ENCODE results near the gene HMG20A. TPM values are rescaled to one million over a fixed set of nuclear protein-coding genes. Genes with fewer than 3 reads are reported as not detected.

The HMG20A gene
- total RNA-seq, 3 donors from 2014 or later (not counting 1 experiment from before 2014, with no cell fraction given), result 48.4 to 71.0 (median 53.9) TPM

DNA sequence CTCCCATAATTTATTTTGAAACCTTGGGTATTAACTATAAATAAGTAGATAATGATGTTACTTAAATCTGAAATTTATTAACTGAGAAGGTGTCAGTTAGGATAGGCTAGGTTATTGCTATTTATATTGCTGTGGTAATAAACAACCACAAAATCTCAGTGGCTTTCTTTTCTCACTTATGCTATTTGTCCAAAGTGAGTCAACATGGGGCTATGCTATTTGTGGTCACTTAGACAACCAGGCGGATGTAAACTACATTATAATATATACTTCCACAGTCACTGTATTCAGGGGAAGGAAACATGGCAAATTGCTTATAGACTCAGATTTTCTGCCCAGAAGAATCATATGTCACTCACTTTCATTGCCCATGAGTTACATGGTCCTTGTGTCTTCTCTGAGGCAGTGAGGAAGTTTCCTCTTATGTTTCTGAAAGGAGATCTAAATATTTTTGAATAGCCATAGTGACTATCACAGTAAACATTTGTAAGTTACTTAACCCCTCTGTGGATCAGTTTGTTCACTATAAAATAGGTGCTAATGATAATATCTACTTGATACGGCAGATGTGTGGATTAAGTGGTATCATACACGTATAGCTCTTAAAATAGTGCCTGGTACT lies 19.8 kb downstream of the HMG20A start:
- 70% methylated on average over 2 of the region's 3 CpGs for WGBS (ENCODE audit: insufficient coverage)
- H3K36me3 Mint-ChIP-seq, result no peaks in the 10 kb centered on the region
- H3K4me1 Mint-ChIP-seq, result peaks cover 42 to 54% of the 10 kb centered on the region in 2 donors
- ATAC-seq (peak; percentile 49 to 89 (median 85)), DNase-seq (no peak)
- H3K4me3 Mint-ChIP-seq, result no peak overlapping the region
- no peaks in the 10 kb centered on the region for H3K27me3 ChIP-seq (ENCODE audit: control insufficient read depth, insufficient read depth, low read length)
- H3K27ac ChIP-seq (ENCODE audit: low read length), result no peak overlapping the region
- H3K4me3 ChIP-seq (ENCODE audit: low read length), result no peak overlapping the region
- TF ChIP-seq, protein P1, sequence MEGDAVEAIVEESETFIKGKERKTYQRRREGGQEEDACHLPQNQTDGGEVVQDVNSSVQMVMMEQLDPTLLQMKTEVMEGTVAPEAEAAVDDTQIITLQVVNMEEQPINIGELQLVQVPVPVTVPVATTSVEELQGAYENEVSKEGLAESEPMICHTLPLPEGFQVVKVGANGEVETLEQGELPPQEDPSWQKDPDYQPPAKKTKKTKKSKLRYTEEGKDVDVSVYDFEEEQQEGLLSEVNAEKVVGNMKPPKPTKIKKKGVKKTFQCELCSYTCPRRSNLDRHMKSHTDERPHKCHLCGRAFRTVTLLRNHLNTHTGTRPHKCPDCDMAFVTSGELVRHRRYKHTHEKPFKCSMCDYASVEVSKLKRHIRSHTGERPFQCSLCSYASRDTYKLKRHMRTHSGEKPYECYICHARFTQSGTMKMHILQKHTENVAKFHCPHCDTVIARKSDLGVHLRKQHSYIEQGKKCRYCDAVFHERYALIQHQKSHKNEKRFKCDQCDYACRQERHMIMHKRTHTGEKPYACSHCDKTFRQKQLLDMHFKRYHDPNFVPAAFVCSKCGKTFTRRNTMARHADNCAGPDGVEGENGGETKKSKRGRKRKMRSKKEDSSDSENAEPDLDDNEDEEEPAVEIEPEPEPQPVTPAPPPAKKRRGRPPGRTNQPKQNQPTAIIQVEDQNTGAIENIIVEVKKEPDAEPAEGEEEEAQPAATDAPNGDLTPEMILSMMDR (IDR thresholded peaks at IDR 0.05), result no peak
- peak overlapping the region; percentile 29 to 34 for H3K27ac Mint-ChIP-seq
- intact Hi-C loops (cut with micrococcal nuclease), result no loop called here
- no peaks in the 10 kb centered on the region for H3K4me1 ChIP-seq (ENCODE audit: control insufficient read depth, insufficient read depth, low read length)
- no peaks in the 10 kb centered on the region for H3K27me3 Mint-ChIP-seq (ENCODE audit: low read depth in 2 of 2)
- H3K9me3 ChIP-seq (ENCODE audit: control insufficient read depth, insufficient read depth, low read length), result no peaks in the 10 kb centered on the region
- H3K36me3 ChIP-seq (ENCODE audit: control insufficient read depth, insufficient read depth, low read length), result no peaks in the 10 kb centered on the region
- no peaks in the 10 kb centered on the region for H3K9me3 Mint-ChIP-seq

DNA sequence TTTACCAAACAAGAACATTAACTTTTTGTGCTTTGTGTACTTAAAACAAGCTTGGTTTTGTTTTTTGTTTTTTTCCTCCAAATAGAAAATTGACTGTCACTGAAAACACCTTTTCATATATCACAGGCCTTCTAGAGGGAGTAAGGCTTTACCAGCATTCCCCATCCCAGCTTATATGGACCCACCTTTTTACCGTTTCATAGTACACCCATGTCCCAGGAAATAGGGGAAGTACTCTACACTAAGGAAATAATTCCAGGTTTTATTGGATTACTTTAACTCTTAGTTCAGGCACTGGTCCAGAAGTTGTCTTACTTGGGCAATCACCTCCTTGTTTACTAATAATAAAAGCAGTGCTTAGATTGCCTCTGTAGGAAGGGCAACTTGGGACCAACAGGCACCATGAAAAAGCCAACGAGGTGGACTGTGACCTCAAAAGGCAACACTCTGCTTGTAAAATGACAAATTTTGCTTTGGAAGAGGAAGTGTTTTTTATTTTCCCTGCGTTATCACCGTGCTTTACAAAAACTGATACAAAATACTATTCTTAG lies 26.2 kb downstream of the HMG20A start:
- intact Hi-C loops (cut with micrococcal nuclease), result no loop called here
- ATAC-seq, result no peak
- TF ChIP-seq, protein P1 (IDR thresholded peaks at IDR 0.05), result no peak

DNA sequence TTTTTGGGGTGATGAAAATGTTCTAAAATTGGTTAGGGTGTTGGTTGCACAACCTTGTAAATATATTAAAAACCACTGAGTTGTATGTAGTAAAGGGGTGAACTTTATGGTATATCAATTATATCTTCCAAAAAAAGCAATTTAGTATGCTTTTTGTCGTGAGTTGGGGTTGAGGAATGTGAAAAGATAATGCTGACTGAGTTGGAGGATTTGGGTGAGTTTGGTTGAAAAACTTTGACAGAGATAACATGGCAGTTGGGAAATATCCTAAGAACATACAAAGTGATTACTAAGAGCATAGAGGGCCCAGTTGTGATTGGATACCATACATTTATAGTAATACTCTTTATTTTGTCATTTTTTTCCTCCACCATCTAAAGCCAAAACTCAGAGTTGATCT lies 33.6 kb downstream of the HMG20A start:
- peaks cover 23 to 33% of the 10 kb centered on the region in 2 donors for H3K4me1 Mint-ChIP-seq
- Histone ChIP-seq H3K27ac (ENCODE audit: low read length) (no peak overlapping the region), H3K4me1 (ENCODE audit: control insufficient read depth, insufficient read depth, low read length) (no peaks in the 10 kb centered on the region), H3K9me3 (ENCODE audit: control insufficient read depth, insufficient read depth, low read length) (no peaks in the 10 kb centered on the region), H3K27me3 (ENCODE audit: control insufficient read depth, insufficient read depth, low read length) (no peaks in the 10 kb centered on the region), H3K36me3 (ENCODE audit: control insufficient read depth, insufficient read depth, low read length) (peaks cover 3% of the 10 kb centered on the region), H3K4me3 (ENCODE audit: low read length) (no peak overlapping the region)
- TF ChIP-seq, protein P1 (IDR thresholded peaks at IDR 0.05), result no peak
- no peaks in the 10 kb centered on the region for H3K27me3 Mint-ChIP-seq (ENCODE audit: low read depth in 2 of 2)
- WGBS (ENCODE audit: insufficient coverage), result 100% methylated on average over 1 of the region's 1 CpG
- intact Hi-C loops (cut with micrococcal nuclease), result no loop called here
- H3K4me3 Mint-ChIP-seq, result no peak overlapping the region
- no peaks in the 10 kb centered on the region for H3K9me3 Mint-ChIP-seq
- ATAC-seq, result no peak
- H3K27ac Mint-ChIP-seq, result no peak overlapping the region
- H3K36me3 Mint-ChIP-seq, result peaks cover 3% of the 10 kb centered on the region
- DNase-seq, result no peak

More for the DNA sequence above, 26.2 kb downstream of the HMG20A start:
- Mint-ChIP-seq H3K36me3 (no peaks in the 10 kb centered on the region), H3K27ac (no peak overlapping the region), H3K4me3 (no peak overlapping the region), H3K9me3 (no peaks in the 10 kb centered on the region), H3K27me3 (ENCODE audit: low read depth in 2 of 2) (no peaks in the 10 kb centered on the region), H3K4me1 (peaks cover 35 to 40% of the 10 kb centered on the region in 2 donors)
- Histone ChIP-seq H3K27me3 (ENCODE audit: control insufficient read depth, insufficient read depth, low read length) (no peaks in the 10 kb centered on the region), H3K9me3 (ENCODE audit: control insufficient read depth, insufficient read depth, low read length) (no peaks in the 10 kb centered on the region), H3K4me1 (ENCODE audit: control insufficient read depth, insufficient read depth, low read length) (no peaks in the 10 kb centered on the region), H3K27ac (ENCODE audit: low read length) (no peak overlapping the region), H3K36me3 (ENCODE audit: control insufficient read depth, insufficient read depth, low read length) (no peaks in the 10 kb centered on the region), H3K4me3 (ENCODE audit: low read length) (no peak overlapping the region)
- 49% methylated on average over 3 of the region's 4 CpGs for WGBS (ENCODE audit: insufficient coverage)
- no peak for DNase-seq

DNA sequence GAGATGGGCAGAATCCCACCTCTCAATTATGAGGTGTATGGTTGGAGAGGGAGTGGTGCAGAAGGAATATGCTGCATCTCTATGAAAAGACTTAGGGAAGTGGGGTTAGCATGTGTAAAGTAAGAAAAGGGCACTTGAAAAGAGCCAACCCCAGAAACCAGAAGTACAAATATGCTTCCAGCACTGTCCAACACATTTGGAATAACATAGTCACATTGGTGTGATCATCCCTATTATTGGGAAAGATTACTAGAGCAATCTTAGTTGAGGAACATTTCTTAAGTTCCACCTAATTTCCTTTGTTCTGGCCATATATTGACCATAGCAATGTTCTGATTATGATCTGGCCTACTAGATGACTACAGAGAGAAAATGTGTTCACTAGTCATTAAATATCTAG lies 34.3 kb downstream of the HMG20A start:
- ATAC-seq, result no peak
- peaks cover 23 to 35% of the 10 kb centered on the region in 2 donors for H3K4me1 Mint-ChIP-seq
- no peaks in the 10 kb centered on the region for H3K27me3 ChIP-seq (ENCODE audit: control insufficient read depth, insufficient read depth, low read length)
- H3K4me1 ChIP-seq (ENCODE audit: control insufficient read depth, insufficient read depth, low read length), result no peaks in the 10 kb centered on the region
- H3K27ac Mint-ChIP-seq, result no peak overlapping the region
- no peaks in the 10 kb centered on the region for H3K9me3 Mint-ChIP-seq
- H3K27ac ChIP-seq (ENCODE audit: low read length), result no peak overlapping the region
- no peak for DNase-seq
- H3K9me3 ChIP-seq (ENCODE audit: control insufficient read depth, insufficient read depth, low read length), result no peaks in the 10 kb centered on the region
- peaks cover 10% of the 10 kb centered on the region for H3K36me3 Mint-ChIP-seq
- intact Hi-C loops (cut with micrococcal nuclease), result no loop called here
- peaks cover 9% of the 10 kb centered on the region for H3K36me3 ChIP-seq (ENCODE audit: control insufficient read depth, insufficient read depth, low read length)
- no peaks in the 10 kb centered on the region for H3K27me3 Mint-ChIP-seq (ENCODE audit: low read depth in 2 of 2)
- TF ChIP-seq, protein P1 (IDR thresholded peaks at IDR 0.05), result no peak
- H3K4me3 Mint-ChIP-seq, result no peak overlapping the region
- H3K4me3 ChIP-seq (ENCODE audit: low read length), result no peak overlapping the region

All from natural killer cell (primary cell).